HEK293 (cell line): ENCODE measurements around the gene PRDX2.
A peak's percentile ranks its signal among the peaks of the same experiment; 100 is the strongest.

Experiments used
- CTCF ChIA-PET: fragments of 350-600 bp; formaldehyde crosslinking; extraction: SDS; loops from one replicate; lab custom pipeline; 2021; ENCODE audit warnings: antibody characterized with exemption; lab: Yijun Ruan, JAX
- POLR2A ChIA-PET: fragments of 300-600 bp; formaldehyde crosslinking; extraction: SDS; loops from one replicate; lab custom pipeline; 2020; ENCODE audit warnings: antibody characterized with exemption, inconsistent platforms; lab: Yijun Ruan, JAX
- H3K27ac ChIP-seq: fragments of 200-500 bp; sonication (Bioruptor generic); 2 replicates; pipeline ENCODE4 v1.5.1; 2014; ENCODE audit warnings: low read depth, low read length, control low read depth, inconsistent platforms; ENCODE audit errors: extremely low read depth
- H3K36me3 ChIP-seq, 2 experiments: fragments of 200-500 bp in 1 of 2; sonication (Bioruptor generic) in 1 of 2; 1 replicate in 1 of 2; 2 replicates in 1 of 2; pipeline ENCODE4 v1.5.1; 2014 to 2017; ENCODE audit warnings: inconsistent platforms in 2 of 2, low read length in 2 of 2; ENCODE audit not compliant: control insufficient read depth in 2 of 2, insufficient read depth in 1 of 2
- H3K4me1 ChIP-seq: fragments of 200-500 bp; sonication (Bioruptor generic); 2 replicates; pipeline ENCODE4 v1.5.1; 2014; ENCODE audit warnings: mild to moderate bottlenecking, low read length, inconsistent platforms; ENCODE audit not compliant: control insufficient read depth, insufficient read depth
- H3K4me3 ChIP-seq: 2 replicates; pipeline ENCODE4 v1.5.1; 2011; ENCODE audit warnings: low read depth, mild to moderate bottlenecking, control low read depth, low read length, moderate library complexity
- H3K9me3 ChIP-seq: fragments of 200-500 bp; sonication (Bioruptor generic); 2 replicates; pipeline ENCODE4 v1.5.1; 2014; ENCODE audit warnings: low read depth, low read length, inconsistent platforms; ENCODE audit not compliant: control insufficient read depth, insufficient read depth
- KLF16 ChIP-seq: fragments of 450-650 bp; formaldehyde crosslinking; IDR thresholded peaks from 2 replicates; pipeline ENCODE4 v1.5.1; 2017; ENCODE audit warnings: missing biosample characterization, missing genetic modification characterization
- KLF7 ChIP-seq: fragments of 450-650 bp; formaldehyde crosslinking; IDR thresholded peaks from 2 replicates; pipeline ENCODE4 v1.5.1; 2016; ENCODE audit warnings: missing biosample characterization, missing genetic modification characterization, borderline replicate concordance
- RBAK ChIP-seq: fragments of 450-650 bp; formaldehyde crosslinking; IDR thresholded peaks from 2 replicates; pipeline ENCODE4 v1.5.1; 2016; ENCODE audit warnings: missing biosample characterization, missing genetic modification characterization
- SCRT2 ChIP-seq: fragments of 450-650 bp; formaldehyde crosslinking; IDR thresholded peaks from 2 replicates; pipeline ENCODE4 v1.5.1; 2016; ENCODE audit warnings: missing biosample characterization, missing genetic modification characterization
- SP7 ChIP-seq: fragments of 450-650 bp; formaldehyde crosslinking; IDR thresholded peaks from 2 replicates; pipeline ENCODE4 v1.5.1; 2016; ENCODE audit warnings: missing biosample characterization, missing genetic modification characterization
- ZBTB10 ChIP-seq: fragments of 450-650 bp; formaldehyde crosslinking; IDR thresholded peaks from 2 replicates; pipeline ENCODE4 v1.5.1; 2016; ENCODE audit warnings: missing biosample characterization, missing genetic modification characterization
- ZBTB20 ChIP-seq: fragments of 450-650 bp; formaldehyde crosslinking; IDR thresholded peaks from 2 replicates; pipeline ENCODE4 v1.5.1; 2016; ENCODE audit warnings: missing biosample characterization, missing genetic modification characterization
- ZBTB44 ChIP-seq: fragments of 450-650 bp; IDR thresholded peaks from 2 replicates; pipeline ENCODE4 v1.5.1; 2018; ENCODE audit warnings: missing biosample characterization, mild to moderate bottlenecking, missing genetic modification characterization
- ZFHX2 ChIP-seq: fragments of 450-650 bp; formaldehyde crosslinking; conservative IDR thresholded peaks from 2 replicates; pipeline ENCODE4 v1.5.1; 2016; ENCODE audit warnings: missing biosample characterization, missing genetic modification characterization
- ZNF121 ChIP-seq: fragments of 450-650 bp; formaldehyde crosslinking; IDR thresholded peaks from 2 replicates; pipeline ENCODE4 v1.5.1; 2016; ENCODE audit warnings: missing biosample characterization, missing genetic modification characterization
- ZNF148 ChIP-seq: fragments of 450-650 bp; formaldehyde crosslinking; IDR thresholded peaks from 2 replicates; pipeline ENCODE4 v1.5.0; 2017; ENCODE audit warnings: missing biosample characterization, missing genetic modification characterization, borderline replicate concordance
- ZNF155 ChIP-seq: fragments of 450-650 bp; formaldehyde crosslinking; IDR thresholded peaks from 2 replicates; pipeline ENCODE4 v1.5.1; 2016; ENCODE audit warnings: missing biosample characterization, missing genetic modification characterization
- ZNF2 ChIP-seq: fragments of 450-650 bp; formaldehyde crosslinking; IDR thresholded peaks from 2 replicates; pipeline ENCODE4 v1.5.1; 2016; ENCODE audit warnings: missing biosample characterization, missing genetic modification characterization
- ZNF24 ChIP-seq: fragments of 450-650 bp; formaldehyde crosslinking; IDR thresholded peaks from 2 replicates; pipeline ENCODE4 v1.5.1; 2016; ENCODE audit warnings: missing biosample characterization, missing genetic modification characterization
- ZNF311 ChIP-seq: fragments of 450-650 bp; formaldehyde crosslinking; IDR thresholded peaks from 2 replicates; pipeline ENCODE4 v1.5.1; 2017; ENCODE audit warnings: missing biosample characterization, missing genetic modification characterization, borderline replicate concordance
- ZNF473 ChIP-seq: fragments of 450-650 bp; formaldehyde crosslinking; IDR thresholded peaks from 2 replicates; pipeline ENCODE4 v1.5.1; 2017; ENCODE audit warnings: missing biosample characterization, missing genetic modification characterization
- ZNF558 ChIP-seq: fragments of 450-650 bp; formaldehyde crosslinking; IDR thresholded peaks from 2 replicates; pipeline ENCODE4 v1.5.1; 2016; ENCODE audit warnings: missing biosample characterization, missing genetic modification characterization
- ZNF560 ChIP-seq: fragments of 450-650 bp; formaldehyde crosslinking; IDR thresholded peaks from 2 replicates; pipeline ENCODE4 v1.5.1; 2017; ENCODE audit warnings: missing biosample characterization, missing genetic modification characterization, borderline replicate concordance
- ZNF600 ChIP-seq: fragments of 450-650 bp; formaldehyde crosslinking; IDR thresholded peaks from 2 replicates; pipeline ENCODE4 v1.5.1; 2016; ENCODE audit warnings: missing biosample characterization, missing genetic modification characterization
- ZNF610 ChIP-seq: fragments of 450-650 bp; formaldehyde crosslinking; IDR thresholded peaks from 2 replicates; pipeline ENCODE4 v1.5.1; 2016; ENCODE audit warnings: missing biosample characterization, missing genetic modification characterization, borderline replicate concordance
- ZNF645 ChIP-seq: fragments of 450-650 bp; formaldehyde crosslinking; IDR thresholded peaks from 2 replicates; pipeline ENCODE4; 2016; ENCODE audit warnings: missing biosample characterization, missing genetic modification characterization
- ZNF747 ChIP-seq: fragments of 450-650 bp; formaldehyde crosslinking; IDR thresholded peaks from 2 replicates; pipeline ENCODE4 v1.5.1; 2016; ENCODE audit warnings: missing biosample characterization, missing genetic modification characterization
- ZSCAN4 ChIP-seq: fragments of 450-650 bp; formaldehyde crosslinking; IDR thresholded peaks from 2 replicates; pipeline ENCODE4 v1.5.1; 2017; ENCODE audit warnings: missing biosample characterization, missing genetic modification characterization

Gene PRDX2

GRCh38 chr19:12785431-12786031, 16.1 kb downstream of the PRDX2 start (continued):
- TF ChIP-seq ZNF24 = no peak
- 0 out of 2 replicates have a peak, but pooled peaks have one; percentile 5 for TF ChIP-seq ZNF2 (tag by site-specific recombination)

GRCh38 chr19:12784871-12785430, 16.6 kb downstream of the PRDX2 start:
- H3K4me1 ChIP-seq = peaks cover 12% of the 10 kb centered on the region
- ChIA-PET POLR2A (no interaction called here), CTCF (no interaction called here)
- H3K36me3 ChIP-seq = no peaks in the 10 kb centered on the region
- 0 out of 2 replicates have a peak, but pooled peaks have one; percentile 59 for TF ChIP-seq ZNF473 (tag by site-specific recombination)
- TF ChIP-seq RBAK (tag by site-specific recombination) = no peak
- no peak for TF ChIP-seq KLF7 (tag by site-specific recombination)
- no peak for TF ChIP-seq ZBTB44 (tag by site-specific recombination)
- TF ChIP-seq ZNF645 (tag by site-specific recombination) = 0 out of 2 replicates have a peak, but pooled peaks have one; percentile 14
- 0 out of 2 replicates have a peak, but pooled peaks have one; percentile 39 for TF ChIP-seq ZNF2 (tag by site-specific recombination)
- TF ChIP-seq SCRT2 (tag by site-specific recombination) = peak; percentile 59
- 0 out of 2 replicates have a peak, but pooled peaks have one; percentile 25 for TF ChIP-seq ZNF600 (tag by site-specific recombination)
- 0 out of 2 replicates have a peak, but pooled peaks have one; percentile 20 for TF ChIP-seq SP7 (tag by site-specific recombination)
- no peak for TF ChIP-seq ZNF558 (tag by site-specific recombination)
- TF ChIP-seq ZSCAN4 (tag by site-specific recombination) = peak; percentile 76
- TF ChIP-seq ZNF311 = 0 out of 2 replicates have a peak, but pooled peaks have one; percentile 40
- no peak for TF ChIP-seq ZNF747 (tag by site-specific recombination)
- peak; percentile 72; the same call in 1 of the 2 replicates for TF ChIP-seq ZNF155 (tag by site-specific recombination)
- TF ChIP-seq ZNF121 (tag by site-specific recombination) = no peak
- no peak for TF ChIP-seq ZNF610 (tag by site-specific recombination)
- peak; percentile 17; the same call in 1 of the 2 replicates for TF ChIP-seq ZBTB20 (tag by site-specific recombination)
- 0 out of 2 replicates have a peak, but pooled peaks have one; percentile 68 for TF ChIP-seq ZNF148
- no peak; the same call in 1 of the 2 replicates for TF ChIP-seq ZNF560 (tag by site-specific recombination)
- 0 out of 2 replicates have a peak, but pooled peaks have one; percentile 33 for TF ChIP-seq KLF16 (tag by site-specific recombination)
- TF ChIP-seq ZBTB10 = 0 out of 2 replicates have a peak, but pooled peaks have one; percentile 9
- peak; percentile 51; the same call in 1 of the 2 replicates for TF ChIP-seq ZFHX2 (tag by site-specific recombination)
- no peak overlapping the region for H3K4me3 ChIP-seq
- no peaks in the 10 kb centered on the region for H3K9me3 ChIP-seq
- no peak overlapping the region for H3K27ac ChIP-seq
